Ovary (tissue), 9 donors: ENCODE data around the gene ISG20. TPM values are rescaled to one million over a fixed set of nuclear protein-coding genes. Genes with fewer than 3 reads are reported as not detected.

Experiments
- DNase-seq, 5 donors: peaks; one replicate each; pipeline ENCODE4 v3.0.0-alpha.2; 2019 to 2020
- H3K27ac ChIP-seq, 2 donors: fragments of 200-600 bp; one replicate each; pipeline versions ENCODE4 v1.5.1 to v1.8.0; 2019 to 2022
- H3K27me3 ChIP-seq: fragments of 200-600 bp; one replicate; pipeline ENCODE4 v1.8.0; 2022
- H3K36me3 ChIP-seq: fragments of 200-600 bp; sonication (generic); one replicate; pipeline ENCODE4 v1.5.1; 2019
- H3K4me1 ChIP-seq: one replicate; pipeline ENCODE4 v1.8.1; 2013; ENCODE audit warnings: mild to moderate bottlenecking, moderate library complexity; ENCODE audit not compliant: insufficient read depth
- H3K4me3 ChIP-seq: fragments of 200-600 bp; sonication (generic); one replicate; pipeline ENCODE4 v1.5.1; 2017
- H3K9me3 ChIP-seq, 2 donors: fragments of 200-600 bp in 1 of 2; sonication (generic) in 1 of 2; one replicate each; pipeline versions ENCODE4 v1.5.1 to v1.8.1; 2013 to 2019; ENCODE audit warnings: mild to moderate bottlenecking in 1 of 2, moderate library complexity in 1 of 2
- EP300 ChIP-seq: sonication (generic); formaldehyde crosslinking; IDR thresholded peaks from one replicate; pipeline ENCODE4 v1.6.1; 2017; ENCODE audit warnings: antibody characterized with exemption
- POLR2A ChIP-seq: fragments of 450-650 bp; IDR thresholded peaks from one replicate; pipeline ENCODE4 v1.6.1; 2017; ENCODE audit warnings: antibody characterized with exemption, mild to moderate bottlenecking, moderate library complexity
- WGBS, 3 donors: extraction: QIAGEN DNeasy Blood & Tissue Kit in 1 of 3; methylation state at CpG; one replicate each; pipeline versions ENCODE4 v1.1.5 to v1.1.7; 2013 to 2017; 5-methylcytosine and 5-hydroxymethylcytosine counted together
- intact Hi-C, 4 donors: fragments of 100-400 bp; cut with DNase I; formaldehyde crosslinking; loops; one replicate each; pipeline versions ENCODE4 v1.11.0 to v1.15.1; 2022 to 2023
- polyA plus RNA-seq, 2 donors: library from polyadenylated mRNA; stranded (reverse); fragments of 200-250 nt in 1 of 2; fragments of 350-450 nt in 1 of 2; fragmentation: Illumina TruSeq in 1 of 2; extraction: RNeasy Lipid Tissue Mini Kit (QIAGEN cat#74804) in 1 of 2; gene quantifications; one replicate each; pipeline ENCODE4 v1.2.3, GENCODE V29; 2013 to 2014
- total RNA-seq, 7 donors: library from RNA; depleted of rRNA in 2 of 7; stranded (reverse); fragments of >200 nt in 2 of 7; fragmentation: NEBNext Ultra II Directional in 3 of 7; extraction: Animal tissue kit (Norgen Biotek cat#: 25700) in 3 of 7; gene quantifications; one replicate each; pipeline versions ENCODE4 v1.1.0 to v1.2.4, GENCODE V29; 2016 to 2023
- TF ChIP-seq, protein P1 (sequence below), 3 donors: fragments of 450-650 bp in 2 of 3; fragments of 200-600 bp in 1 of 3; IDR thresholded peaks; one replicate each; pipeline versions ENCODE4 v1.5.1 to v1.8.0; 2016 to 2022; ENCODE audit warnings: antibody characterized with exemption in 3 of 3, mild to moderate bottlenecking in 1 of 3
- donor health status: DM: no; HTN: no; CAD: no; lungs with moderate emphysema.
- donor health status: DM: no; HTN: no; CAD: no.
- donor health status: Bipolar disorder and iron deficiency.
- donor health status: DM: yes; HTN: yes; CAD: no.
- donor health status: DM: no; HTN: no; CAD: no.
- donor health status: DM: yes; HTN: yes; CAD: no.

ISG20 gene
- total and polyA plus RNA-seq, 9 donors = 0.88 to 58.6 (median 14.5) TPM

- H3K27ac ChIP-seq = no peak overlapping the region
Observed at GRCh38 chr15:88608607-88609181, 30.1 kb upstream of the ISG20 start.

DNA sequence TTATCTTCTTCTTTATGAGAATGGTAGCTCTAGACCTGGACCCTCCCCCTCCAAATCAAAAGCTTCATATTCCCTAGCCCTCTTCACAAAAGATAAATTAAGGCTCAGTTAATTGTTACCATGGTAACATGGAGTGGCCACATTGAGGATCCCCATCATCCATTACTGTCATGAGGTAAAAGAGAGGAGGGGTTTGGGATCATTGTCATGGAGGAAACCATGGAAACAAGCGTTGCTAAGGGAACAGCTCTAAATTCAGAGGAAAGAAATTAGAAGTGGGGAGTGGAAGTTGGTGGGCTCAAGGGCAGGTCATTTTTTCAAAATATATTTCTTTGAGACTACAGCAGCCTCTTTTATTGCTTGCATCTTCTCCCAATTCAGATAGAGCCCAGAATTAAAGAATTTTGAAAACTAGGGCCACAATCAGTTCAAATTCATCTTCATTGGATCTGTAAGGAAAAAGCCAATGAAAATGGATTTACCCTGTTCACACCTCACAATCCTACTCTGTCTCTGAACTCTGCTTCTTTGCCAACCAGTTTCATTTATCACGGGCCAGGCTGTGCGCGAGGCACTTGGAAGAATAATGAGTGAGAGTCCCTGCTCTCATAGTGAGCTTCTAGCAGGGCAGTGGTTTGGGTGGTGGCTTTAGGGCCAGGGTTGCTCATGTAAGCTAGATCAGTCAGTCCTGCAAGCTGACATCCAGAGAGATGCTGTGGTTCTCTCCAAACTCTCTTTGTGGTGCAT is 29.3 kb upstream of the ISG20 start:
- Histone ChIP-seq H3K9me3 (peaks cover 0 to 6% of the 10 kb centered on the region in 2 donors), H3K27ac (no peak overlapping the region), H3K27me3 (no peaks in the 10 kb centered on the region), H3K4me1 (no peaks in the 10 kb centered on the region), H3K4me3 (no peak overlapping the region), H3K36me3 (no peaks in the 10 kb centered on the region)
- intact Hi-C loops = loop anchor here in 1 of 4 donors (10.0 kb wide), 1 partner anchor 125 kb away; no protein-coding TSS in a partner anchor
- DNase-seq = no peak
- 58 to 69% (median 68%) methylated on average over 4 of the region's 4 CpGs for WGBS, 3 donors
- TF ChIP-seq EP300 = no peak
- no peak for TF ChIP-seq POLR2A
- TF ChIP-seq, protein P1, sequence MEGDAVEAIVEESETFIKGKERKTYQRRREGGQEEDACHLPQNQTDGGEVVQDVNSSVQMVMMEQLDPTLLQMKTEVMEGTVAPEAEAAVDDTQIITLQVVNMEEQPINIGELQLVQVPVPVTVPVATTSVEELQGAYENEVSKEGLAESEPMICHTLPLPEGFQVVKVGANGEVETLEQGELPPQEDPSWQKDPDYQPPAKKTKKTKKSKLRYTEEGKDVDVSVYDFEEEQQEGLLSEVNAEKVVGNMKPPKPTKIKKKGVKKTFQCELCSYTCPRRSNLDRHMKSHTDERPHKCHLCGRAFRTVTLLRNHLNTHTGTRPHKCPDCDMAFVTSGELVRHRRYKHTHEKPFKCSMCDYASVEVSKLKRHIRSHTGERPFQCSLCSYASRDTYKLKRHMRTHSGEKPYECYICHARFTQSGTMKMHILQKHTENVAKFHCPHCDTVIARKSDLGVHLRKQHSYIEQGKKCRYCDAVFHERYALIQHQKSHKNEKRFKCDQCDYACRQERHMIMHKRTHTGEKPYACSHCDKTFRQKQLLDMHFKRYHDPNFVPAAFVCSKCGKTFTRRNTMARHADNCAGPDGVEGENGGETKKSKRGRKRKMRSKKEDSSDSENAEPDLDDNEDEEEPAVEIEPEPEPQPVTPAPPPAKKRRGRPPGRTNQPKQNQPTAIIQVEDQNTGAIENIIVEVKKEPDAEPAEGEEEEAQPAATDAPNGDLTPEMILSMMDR (IDR thresholded peaks at IDR 0.05) = no peak

More at GRCh38 chr15:88608607-88609181, 30.1 kb upstream of the ISG20 start:
- no peak for TF ChIP-seq EP300
- TF ChIP-seq POLR2A = no peak
- TF ChIP-seq, protein P1 (IDR thresholded peaks at IDR 0.05) = no peak
- DNase-seq = no peak
- H3K4me3 ChIP-seq = no peak overlapping the region
- H3K4me1 ChIP-seq = peaks cover 2% of the 10 kb centered on the region
- peaks cover 0 to 9% of the 10 kb centered on the region in 2 donors for H3K9me3 ChIP-seq
- WGBS, 3 donors = 84 to 87% (median 85%) methylated on average over 4 of the region's 4 CpGs
- intact Hi-C loops = no loop called here
- H3K36me3 ChIP-seq = no peaks in the 10 kb centered on the region
- H3K27me3 ChIP-seq = no peaks in the 10 kb centered on the region

DNA sequence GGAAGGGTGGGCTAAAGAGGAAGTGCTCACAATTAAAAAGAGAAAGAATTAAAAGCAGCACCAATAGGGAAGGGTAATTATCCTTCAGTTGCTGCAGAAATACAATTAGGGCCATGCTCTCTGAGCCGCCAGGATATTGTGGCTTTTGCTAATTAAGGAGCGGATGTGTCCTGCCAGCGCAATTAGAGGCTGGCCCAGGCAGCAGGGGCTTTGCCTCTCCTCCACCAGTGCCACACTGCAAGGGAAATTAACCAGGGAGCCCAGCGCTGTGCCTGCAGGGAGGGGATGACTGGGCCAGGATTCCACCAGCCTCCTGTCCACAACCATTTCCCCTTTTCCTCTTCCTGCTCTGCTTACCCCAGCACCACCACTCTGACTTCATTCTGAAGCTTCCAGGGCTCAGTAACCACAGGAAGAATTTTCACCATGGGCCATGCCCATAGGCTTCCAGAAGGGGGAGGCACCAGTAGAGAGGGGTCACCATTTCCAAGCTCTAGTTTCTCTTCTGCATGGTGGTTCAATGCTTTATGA is 28.1 kb upstream of the ISG20 start:
- H3K4me3 ChIP-seq = no peak overlapping the region
- H3K9me3 ChIP-seq = no peaks in the 10 kb centered on the region
- no peaks in the 10 kb centered on the region for H3K4me1 ChIP-seq
- no peak for DNase-seq
- WGBS, 3 donors = 44 to 72% (median 57%) methylated on average over 4 of the region's 4 CpGs
- intact Hi-C loops = loop anchor here in 1 of 4 donors (10.0 kb wide), 1 partner anchor 126 kb away; no protein-coding TSS in a partner anchor
- no peak overlapping the region for H3K27ac ChIP-seq
- H3K27me3 ChIP-seq = no peaks in the 10 kb centered on the region
- TF ChIP-seq EP300 = no peak
- TF ChIP-seq, protein P1 (IDR thresholded peaks at IDR 0.05) = no peak
- TF ChIP-seq POLR2A = no peak
- no peaks in the 10 kb centered on the region for H3K36me3 ChIP-seq

DNA sequence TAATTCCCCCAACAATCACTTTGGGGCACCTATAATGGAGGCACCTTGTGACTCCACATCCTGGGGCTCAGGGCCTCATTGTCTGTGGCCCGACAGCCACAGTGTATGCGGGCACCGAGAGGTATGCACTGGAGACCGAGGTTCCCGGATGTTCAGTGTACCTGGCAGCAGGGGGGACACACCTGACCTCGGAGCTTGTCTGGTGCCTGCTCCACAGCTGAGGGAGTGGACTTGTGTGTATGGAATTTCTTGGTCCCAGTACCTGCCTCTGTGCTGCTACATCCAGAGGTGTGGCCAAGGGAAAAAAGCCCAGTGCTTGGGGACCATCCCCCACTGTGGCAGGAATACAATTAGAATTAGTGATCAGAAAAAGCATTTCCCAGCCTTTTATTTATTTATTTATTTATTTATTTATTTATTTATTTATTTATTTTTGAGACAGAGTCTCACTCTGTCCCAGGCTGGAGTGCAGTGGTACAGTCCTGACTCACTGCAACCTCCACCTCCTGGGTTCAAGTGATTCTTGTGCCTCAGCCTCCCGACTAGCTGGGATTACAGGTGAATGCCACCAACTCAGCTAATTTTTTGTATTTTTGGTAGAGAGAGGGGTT is 26.5 kb upstream of the ISG20 start:
- intact Hi-C loops = loop anchor here in 1 of 4 donors (10.0 kb wide), 1 partner anchor 127 kb away; no protein-coding TSS in a partner anchor
- Histone ChIP-seq H3K4me1 (no peaks in the 10 kb centered on the region), H3K27ac (no peak overlapping the region), H3K4me3 (no peak overlapping the region), H3K27me3 (no peaks in the 10 kb centered on the region), H3K9me3 (no peaks in the 10 kb centered on the region), H3K36me3 (no peaks in the 10 kb centered on the region)
- WGBS, 3 donors = 72 to 80% (median 72%) methylated on average over 7 of the region's 7 CpGs
- no peak for DNase-seq
- TF ChIP-seq EP300 = no peak
- no peak for TF ChIP-seq POLR2A
